ENCODE results near the gene TMEM123.

DNA sequence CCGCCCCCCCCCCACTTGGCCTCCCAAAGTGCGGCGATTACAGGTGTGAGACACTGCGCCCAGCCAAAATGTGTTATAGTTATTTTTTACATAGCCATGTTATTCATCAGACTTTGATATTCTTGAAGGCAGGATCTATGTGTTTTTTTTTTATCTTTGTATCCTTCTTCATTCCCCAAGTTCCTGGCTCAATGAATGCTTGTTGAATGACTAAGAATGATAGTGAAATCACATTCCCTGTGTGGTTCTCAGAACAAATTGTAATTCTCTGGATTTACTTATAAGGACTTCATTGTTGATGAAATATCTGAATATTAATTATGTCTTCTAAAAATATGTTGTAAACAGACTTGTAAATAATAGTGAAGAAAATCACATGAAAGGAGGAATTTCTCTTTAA is 44.5 kb upstream of the TMEM123 start:
- TF ChIP-seq, protein P1, sequence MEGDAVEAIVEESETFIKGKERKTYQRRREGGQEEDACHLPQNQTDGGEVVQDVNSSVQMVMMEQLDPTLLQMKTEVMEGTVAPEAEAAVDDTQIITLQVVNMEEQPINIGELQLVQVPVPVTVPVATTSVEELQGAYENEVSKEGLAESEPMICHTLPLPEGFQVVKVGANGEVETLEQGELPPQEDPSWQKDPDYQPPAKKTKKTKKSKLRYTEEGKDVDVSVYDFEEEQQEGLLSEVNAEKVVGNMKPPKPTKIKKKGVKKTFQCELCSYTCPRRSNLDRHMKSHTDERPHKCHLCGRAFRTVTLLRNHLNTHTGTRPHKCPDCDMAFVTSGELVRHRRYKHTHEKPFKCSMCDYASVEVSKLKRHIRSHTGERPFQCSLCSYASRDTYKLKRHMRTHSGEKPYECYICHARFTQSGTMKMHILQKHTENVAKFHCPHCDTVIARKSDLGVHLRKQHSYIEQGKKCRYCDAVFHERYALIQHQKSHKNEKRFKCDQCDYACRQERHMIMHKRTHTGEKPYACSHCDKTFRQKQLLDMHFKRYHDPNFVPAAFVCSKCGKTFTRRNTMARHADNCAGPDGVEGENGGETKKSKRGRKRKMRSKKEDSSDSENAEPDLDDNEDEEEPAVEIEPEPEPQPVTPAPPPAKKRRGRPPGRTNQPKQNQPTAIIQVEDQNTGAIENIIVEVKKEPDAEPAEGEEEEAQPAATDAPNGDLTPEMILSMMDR (conservative IDR thresholded peaks at IDR 0.05; ENCODE audit: low read length), result no peak
- TF ChIP-seq EZH2phosphoT487 (IDR thresholded peaks at IDR 0.05; ENCODE audit: borderline replicate concordance), result no peak

Data from Loucy (cell line).